Kidney epithelial cell (primary cell): Measurements from ENCODE around the gene MIF. TPM values are rescaled to one million over a fixed set of nuclear protein-coding genes. Genes with fewer than 3 reads are reported as not detected.

Experiments
- DNase-seq: peaks from one replicate; pipeline ENCODE4 v3.0.0-alpha.2; 2010; ENCODE audit warnings: low read depth
- H3K27me3 ChIP-seq: 2 replicates; pipeline ENCODE4 v1.6.0; 2011; ENCODE audit warnings: low read length; ENCODE audit not compliant: control insufficient read depth, insufficient read depth
- H3K36me3 ChIP-seq: 2 replicates; pipeline ENCODE4 v1.5.1; 2011; ENCODE audit warnings: low read length; ENCODE audit not compliant: control insufficient read depth, insufficient read depth
- H3K4me3 ChIP-seq: 2 replicates; pipeline ENCODE4 v1.5.1; 2011; ENCODE audit warnings: low read depth, mild to moderate bottlenecking, control low read depth, low read length
- CTCF ChIP-seq: IDR thresholded peaks from 2 replicates; pipeline ENCODE4 v1.5.1; 2011; ENCODE audit warnings: mild to moderate bottlenecking, moderate library complexity, low read length, control low read depth, inconsistent platforms; ENCODE audit not compliant: insufficient read depth, poor library complexity, severe bottlenecking
- total RNA-seq: library from RNA; depleted of rRNA; stranded (reverse); fragments of >200 nt; gene quantifications from 2 replicates; pipeline ENCODE4 v1.2.3, GENCODE V29; 2015

MIF gene
- total RNA-seq, 1 donor from 2014 or later, result 606 TPM

- Histone ChIP-seq H3K4me3 (no peak overlapping the region), H3K36me3 (no peaks in the 10 kb centered on the region), H3K27me3 (no peaks in the 10 kb centered on the region)
- DNase-seq, result no peak
- no peak for TF ChIP-seq CTCF
Measured at GRCh38 chr22:23888615-23889401, 5.4 kb upstream of the MIF start.

- no peaks in the 10 kb centered on the region for H3K27me3 ChIP-seq
- no peak for TF ChIP-seq CTCF
- no peaks in the 10 kb centered on the region for H3K36me3 ChIP-seq
Measured at GRCh38 chr22:23889620-23890019, 4.6 kb upstream of the MIF start.

GRCh38 chr22:23891726-23892125, 2.5 kb upstream of the MIF start:
- no peaks in the 10 kb centered on the region for H3K27me3 ChIP-seq
- no peak for TF ChIP-seq CTCF
- DNase-seq, result no peak
- no peak overlapping the region for H3K4me3 ChIP-seq
- H3K36me3 ChIP-seq, result peaks cover 4% of the 10 kb centered on the region

More at GRCh38 chr22:23889620-23890019, 4.6 kb upstream of the MIF start:
- no peak for DNase-seq
- no peak overlapping the region for H3K4me3 ChIP-seq

DNA sequence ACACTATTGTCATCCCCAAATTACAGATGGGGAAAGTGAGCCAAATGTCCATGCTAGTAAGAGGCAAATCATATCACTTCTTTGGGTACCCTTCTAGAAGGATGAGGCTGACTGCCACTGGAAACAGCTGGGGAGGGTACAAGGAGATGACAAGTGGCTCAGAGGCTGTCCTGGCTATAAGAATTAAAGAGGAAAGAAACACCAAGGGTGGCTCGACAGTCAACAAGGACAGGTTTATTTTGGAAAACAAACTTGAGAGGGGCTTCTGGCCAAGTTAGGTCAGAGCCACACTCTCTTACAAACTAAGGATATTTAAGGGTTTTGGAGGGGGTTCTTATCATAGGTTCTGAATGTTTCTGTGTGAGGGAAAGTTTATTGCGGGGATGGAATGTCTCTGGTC, 2.1 kb upstream of the MIF start:
- DNase-seq, result no peak
- Histone ChIP-seq H3K27me3 (no peaks in the 10 kb centered on the region), H3K36me3 (peaks cover 8% of the 10 kb centered on the region), H3K4me3 (no peak overlapping the region)
- no peak for TF ChIP-seq CTCF

GRCh38 chr22:23892706-23893105, 1.5 kb upstream of the MIF start:
- H3K4me3 ChIP-seq, result no peak overlapping the region
- DNase-seq, result no peak
- TF ChIP-seq CTCF, result no peak
- no peaks in the 10 kb centered on the region for H3K27me3 ChIP-seq
- H3K36me3 ChIP-seq, result peaks cover 9% of the 10 kb centered on the region
